ENCODE measurements around the gene PPP5C.

DNA sequence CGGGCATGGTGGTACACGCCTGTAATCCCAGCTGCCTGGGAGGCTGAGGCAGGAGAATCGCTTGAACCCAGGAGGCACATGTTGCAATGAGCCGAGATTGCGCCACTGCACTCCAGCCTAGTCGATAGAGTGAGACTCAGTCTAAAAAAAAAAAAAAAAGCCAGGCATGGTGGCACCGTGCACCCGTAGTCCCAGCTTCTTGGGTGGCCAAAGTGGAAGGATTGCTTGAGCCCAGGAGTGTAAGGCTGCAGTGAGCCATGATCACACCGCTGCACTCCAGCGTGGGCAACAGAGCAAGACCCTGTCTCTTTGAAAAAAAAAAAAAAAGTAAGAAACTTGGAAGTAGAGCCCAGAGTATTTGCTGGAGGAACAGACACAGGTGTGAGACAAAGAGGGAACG is 38.7 kb downstream of the PPP5C start:
- TF ChIP-seq, protein P1, sequence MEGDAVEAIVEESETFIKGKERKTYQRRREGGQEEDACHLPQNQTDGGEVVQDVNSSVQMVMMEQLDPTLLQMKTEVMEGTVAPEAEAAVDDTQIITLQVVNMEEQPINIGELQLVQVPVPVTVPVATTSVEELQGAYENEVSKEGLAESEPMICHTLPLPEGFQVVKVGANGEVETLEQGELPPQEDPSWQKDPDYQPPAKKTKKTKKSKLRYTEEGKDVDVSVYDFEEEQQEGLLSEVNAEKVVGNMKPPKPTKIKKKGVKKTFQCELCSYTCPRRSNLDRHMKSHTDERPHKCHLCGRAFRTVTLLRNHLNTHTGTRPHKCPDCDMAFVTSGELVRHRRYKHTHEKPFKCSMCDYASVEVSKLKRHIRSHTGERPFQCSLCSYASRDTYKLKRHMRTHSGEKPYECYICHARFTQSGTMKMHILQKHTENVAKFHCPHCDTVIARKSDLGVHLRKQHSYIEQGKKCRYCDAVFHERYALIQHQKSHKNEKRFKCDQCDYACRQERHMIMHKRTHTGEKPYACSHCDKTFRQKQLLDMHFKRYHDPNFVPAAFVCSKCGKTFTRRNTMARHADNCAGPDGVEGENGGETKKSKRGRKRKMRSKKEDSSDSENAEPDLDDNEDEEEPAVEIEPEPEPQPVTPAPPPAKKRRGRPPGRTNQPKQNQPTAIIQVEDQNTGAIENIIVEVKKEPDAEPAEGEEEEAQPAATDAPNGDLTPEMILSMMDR (IDR thresholded peaks at IDR 0.05) = no peak
- TF ChIP-seq POLR2A (IDR thresholded peaks at IDR 0.05) = no peak

Measured in tibial nerve (tissue), 3 donors.